NCI-H460 (cell line): ENCODE data around the gene EHD1. TPM values are rescaled to one million over a fixed set of nuclear protein-coding genes. Genes with fewer than 3 reads are reported as not detected.

ENCODE experiments used
- DNase-seq: peaks from one replicate; pipeline ENCODE4 v3.0.0-alpha.2; 2016; ENCODE audit warnings: low read depth; ENCODE audit errors: extremely low read depth
- total RNA-seq: library from RNA; depleted of rRNA; stranded (reverse); fragments of >200 nt; shearing (Covaris generic); gene quantifications from 2 replicates; pipeline ENCODE4 v1.2.3, GENCODE V29; 2014

EHD1 gene
- total RNA-seq, 1 experiment from 2014 or later = 20.5 TPM

GRCh38 chr11:64875369-64876228 is 2.8 kb downstream of the EHD1 start:
- DNase-seq = no peak

DNA sequence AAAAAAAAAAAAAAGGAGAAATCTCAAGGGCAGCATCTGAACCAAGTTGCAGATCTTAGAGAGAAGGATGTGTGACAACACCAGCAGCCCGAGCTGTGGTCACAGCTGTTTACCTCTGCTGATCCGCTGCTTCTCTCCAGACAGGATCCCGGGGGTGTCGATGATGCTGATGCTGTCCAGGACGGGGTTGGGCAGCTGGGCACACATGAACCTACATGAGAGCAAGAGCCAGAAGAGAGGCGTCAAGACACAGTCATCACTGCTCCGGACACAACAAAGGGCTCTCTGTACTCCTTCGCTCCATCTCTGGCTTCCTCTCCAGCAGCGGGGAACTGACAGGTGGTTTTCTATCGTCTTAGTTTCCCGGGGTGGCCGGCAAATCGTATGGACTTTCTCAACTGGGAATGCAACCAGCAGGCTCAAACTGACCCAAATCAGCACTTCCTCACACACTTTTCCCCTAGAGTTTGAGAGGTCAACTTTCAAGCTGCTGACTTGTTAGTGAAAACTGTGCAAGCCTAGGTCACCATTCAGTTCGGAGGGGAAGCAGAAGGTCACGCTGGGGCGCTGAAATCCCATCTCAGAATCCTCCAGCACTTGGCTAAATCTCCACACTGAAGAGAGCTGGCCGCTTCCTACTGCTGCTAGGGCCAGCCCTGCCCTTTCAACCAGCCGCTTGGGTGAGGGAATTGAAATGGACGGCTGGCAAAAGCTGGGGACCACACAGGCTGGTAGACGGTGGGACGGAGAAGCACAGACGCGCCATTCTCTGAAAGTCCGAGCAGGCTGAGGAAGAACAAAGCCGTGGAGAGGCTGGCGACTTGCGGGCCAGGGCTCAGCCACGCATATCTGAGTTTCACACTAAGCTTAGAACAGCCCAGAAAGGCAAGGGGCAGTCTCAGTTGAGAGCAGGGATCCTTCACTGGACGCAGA is 3.8 kb downstream of the EHD1 start:
- DNase-seq = no peak

DNA sequence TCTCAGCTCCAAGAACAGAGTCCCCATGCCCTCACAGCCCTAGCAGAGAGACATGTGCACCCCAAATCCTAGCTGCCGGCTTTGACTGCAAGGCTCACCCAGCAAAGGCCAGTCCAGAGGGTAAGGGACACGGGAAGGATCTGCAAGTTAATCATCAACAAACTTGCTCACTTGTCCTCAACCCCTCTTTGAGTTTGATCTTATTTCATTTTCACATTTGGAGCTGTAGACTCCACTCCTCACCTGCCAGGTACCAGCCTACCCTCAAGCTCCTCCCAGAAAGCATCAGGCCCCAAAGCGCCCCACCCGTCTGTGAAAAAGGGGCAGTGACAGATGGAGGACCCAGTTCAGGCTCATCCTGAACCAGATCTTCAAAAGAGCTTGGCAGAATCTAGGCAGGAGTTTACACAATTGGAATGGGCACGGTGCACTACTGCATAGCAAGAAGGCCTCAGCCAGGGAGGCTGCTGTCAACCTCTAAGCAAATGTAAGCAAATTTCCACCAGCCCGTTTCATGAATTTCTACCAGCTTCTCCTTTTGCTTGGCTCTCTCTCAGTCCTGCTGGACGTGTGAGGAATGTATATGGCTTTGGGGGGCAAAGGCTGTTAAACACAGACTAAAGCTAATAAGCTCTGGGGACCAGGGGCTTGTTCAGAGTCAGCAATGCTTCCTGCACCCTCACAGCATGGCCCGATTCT is 5.5 kb downstream of the EHD1 start:
- no peak for DNase-seq

DNA sequence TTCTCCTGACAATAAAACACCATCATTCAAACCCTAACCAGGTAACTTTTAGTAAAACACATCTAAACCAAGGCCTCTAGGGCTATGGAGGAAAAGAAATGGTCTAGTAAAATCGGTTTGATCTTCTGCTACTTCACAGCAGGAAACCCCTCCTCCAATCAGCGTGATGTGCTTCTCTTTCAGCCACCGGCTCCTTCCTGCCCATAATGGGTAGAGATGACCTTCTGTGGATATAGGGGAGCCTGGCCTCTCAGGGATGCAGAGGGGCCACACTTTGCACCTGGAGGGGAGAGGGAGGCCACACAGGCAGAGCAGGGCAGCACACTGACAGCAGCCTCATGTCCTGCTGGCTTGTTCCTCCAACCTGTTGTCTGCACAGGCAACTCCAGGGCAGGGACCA is 6.9 kb downstream of the EHD1 start:
- DNase-seq = no peak

DNA sequence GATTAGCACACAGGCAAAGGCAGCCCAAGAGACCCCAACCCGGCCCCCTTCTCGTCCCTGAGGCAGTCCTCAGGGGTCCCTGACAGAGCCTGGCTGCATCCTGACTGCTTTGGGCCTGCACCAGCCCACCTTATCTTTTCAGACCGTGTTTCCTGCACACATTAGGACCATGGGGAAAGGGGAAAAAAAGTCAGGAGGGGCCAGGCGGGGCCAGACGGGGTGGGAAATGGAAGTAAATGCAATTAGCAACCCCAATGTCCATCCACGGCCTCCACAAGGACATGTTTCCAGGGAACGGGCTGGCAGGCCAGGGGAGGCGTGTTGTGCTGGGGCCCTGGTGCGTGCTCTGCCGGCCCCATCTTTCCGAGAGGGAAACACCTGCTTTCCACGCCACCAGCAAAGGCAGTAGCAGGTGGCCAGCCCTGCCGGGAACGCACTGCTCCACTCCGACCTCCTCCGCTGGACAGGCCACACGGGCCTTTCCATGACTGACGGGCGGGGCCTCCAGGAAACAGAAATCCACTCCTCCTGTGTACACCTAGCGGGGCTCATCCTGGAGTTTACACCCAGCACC is 7.4 kb downstream of the EHD1 start:
- DNase-seq = no peak

DNA sequence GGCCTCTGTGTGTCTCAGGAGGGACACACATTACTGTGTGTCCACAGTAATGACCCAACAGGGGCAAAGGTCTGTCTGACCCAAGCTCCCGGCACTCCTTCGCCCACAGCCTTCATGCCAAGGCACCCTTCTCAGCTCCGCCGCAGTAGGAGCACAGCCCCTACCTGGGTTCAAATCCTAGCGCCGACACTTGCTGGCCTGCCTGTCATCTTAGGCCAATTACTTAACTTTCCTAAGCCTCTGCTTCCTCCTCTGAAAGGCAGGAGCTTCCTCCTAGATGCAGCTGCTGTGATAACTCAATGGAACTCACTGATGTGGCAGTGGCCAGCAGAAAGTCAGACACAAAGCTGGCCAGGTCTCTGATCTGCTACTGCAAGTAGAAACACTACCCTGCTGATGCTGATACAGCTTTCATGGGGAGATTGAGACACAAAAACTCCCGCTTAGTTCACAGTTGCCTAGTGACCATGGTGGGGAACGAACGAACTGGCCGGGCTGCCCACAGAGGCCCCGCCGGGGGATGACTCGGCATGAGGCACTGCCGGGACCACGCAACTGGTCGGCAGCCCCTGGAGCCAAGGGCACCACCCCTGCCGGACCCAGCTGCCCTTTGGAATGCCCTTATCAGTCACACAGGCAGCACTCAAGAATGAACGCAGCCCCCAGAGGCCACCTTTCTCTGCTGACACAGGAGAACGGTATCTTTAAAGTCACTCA is 8.1 kb downstream of the EHD1 start:
- DNase-seq = no peak

DNA sequence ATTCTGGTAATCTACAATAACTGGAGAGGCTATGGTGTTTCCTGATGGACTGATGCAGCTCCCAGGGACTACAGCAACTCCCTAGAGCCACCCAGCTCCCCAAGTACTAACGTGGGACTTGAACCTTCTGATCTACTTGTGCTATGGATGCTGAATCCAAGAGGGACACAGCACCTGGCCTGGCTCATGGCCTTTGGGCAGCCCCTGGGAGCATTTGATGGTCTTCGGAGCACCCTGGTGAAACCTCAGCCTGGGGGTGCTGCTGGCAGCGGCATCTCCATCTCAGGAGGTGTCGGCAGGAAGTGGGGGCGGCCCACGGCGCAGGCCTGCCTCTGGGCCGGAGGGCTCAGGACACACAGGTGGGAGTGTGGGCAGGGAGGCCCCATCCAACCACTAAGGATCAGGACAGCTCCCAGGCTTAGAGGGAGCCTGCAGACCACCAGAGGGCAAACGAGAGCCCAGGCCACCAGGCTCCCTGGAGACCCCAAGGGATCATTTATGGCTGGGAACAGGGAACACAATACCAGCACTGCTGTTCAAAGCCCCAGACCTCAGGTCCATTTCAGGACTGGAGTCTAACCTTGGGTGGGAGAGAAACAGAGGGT is 8.7 kb downstream of the EHD1 start:
- no peak for DNase-seq

DNA sequence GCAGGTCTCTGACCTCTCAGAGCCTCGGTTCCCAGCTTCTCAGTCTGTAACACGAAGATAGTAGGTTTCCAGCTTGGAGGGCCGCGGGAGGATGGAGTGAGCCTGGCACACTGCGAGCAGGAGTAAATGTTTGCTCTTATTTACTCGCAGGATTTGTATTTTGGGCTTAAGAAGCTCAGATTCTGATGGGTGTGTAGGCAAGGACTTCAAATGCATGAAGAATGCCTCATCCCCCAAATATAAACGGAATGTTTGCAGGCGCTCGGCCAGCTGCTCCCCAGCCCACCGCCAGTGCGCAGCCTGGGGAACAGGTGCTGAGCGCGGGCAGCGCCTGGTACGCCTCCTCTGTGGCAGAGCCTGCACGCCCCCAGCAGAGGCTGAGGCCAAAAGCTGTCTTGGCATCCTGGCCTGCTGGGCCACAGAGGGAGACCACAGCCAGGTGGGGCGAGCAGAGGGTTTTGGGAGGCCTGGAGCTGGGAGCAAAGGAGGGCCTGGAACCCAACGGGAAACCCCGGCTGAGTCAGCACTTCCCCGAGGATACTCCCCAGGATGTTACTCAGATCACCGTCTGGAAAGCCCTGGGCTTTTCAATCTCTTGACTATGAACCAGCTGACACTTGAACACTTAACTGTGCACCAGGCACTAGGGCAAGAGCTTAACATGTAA is 9.4 kb downstream of the EHD1 start:
- no peak for DNase-seq

GRCh38 chr11:64867748-64868462 is 10.5 kb downstream of the EHD1 start:
- no peak for DNase-seq

DNA sequence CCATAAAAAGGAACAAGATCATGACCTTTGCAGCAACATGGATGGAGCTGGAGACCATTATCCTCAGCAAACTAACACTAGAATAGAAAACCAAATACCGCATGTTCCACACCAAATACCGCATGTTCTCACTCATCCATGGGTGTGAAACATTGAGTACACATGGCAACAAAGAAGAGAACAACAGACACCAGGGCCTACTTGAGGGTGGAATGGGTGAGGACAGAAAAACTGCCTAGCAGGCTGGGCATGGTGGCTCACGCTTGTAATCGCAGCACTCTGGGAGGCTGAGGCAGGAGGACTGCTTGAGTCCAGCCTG is 12.3 kb downstream of the EHD1 start:
- no peak for DNase-seq

DNA sequence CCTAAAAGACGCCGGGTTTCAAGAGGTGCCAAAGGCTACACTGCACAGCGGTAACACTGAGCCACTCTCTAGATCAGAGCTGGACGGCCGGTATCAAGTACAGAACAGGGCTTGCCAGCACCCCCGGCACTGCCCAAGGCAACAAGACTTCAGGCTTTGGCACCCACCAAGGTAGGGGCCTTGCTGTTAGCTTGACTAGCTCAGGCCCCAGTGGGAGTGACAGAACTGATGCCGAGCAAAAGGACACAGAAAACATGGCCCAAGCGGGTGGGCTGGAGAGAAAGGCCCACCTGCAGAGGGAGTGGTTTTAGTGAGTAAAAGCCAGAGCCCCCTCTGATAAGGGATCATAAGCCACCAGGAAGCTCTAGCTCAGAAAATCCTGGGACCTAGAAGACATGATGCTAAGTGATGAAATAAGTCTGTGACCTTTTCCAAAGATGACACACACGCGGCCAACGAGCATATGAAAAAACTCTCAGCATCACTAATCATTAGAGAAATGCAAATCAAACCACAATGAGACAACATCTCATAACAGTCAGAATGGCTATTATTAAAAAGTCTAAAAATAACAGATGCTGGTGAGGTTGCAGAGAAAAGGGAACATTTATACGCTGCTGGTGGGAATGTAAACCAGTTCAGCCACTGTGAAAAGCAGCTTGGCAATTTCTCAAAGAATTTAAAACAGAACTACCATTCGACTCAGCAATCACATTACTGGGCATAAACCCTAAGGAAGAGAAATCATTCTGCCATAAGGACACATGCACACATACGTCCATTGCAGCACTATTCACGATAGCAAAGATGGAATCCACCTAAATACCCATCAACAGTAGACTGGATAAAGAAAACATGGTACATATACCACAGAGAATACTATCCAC is 12.9 kb downstream of the EHD1 start:
- no peak for DNase-seq

GRCh38 chr11:64864473-64865285 is 13.7 kb downstream of the EHD1 start:
- no peak for DNase-seq

- no peak for DNase-seq
These were observed 14.3 kb downstream of the EHD1 start for GRCh38 chr11:64864135-64864472.

GRCh38 chr11:64863391-64864060 is 14.9 kb downstream of the EHD1 start:
- DNase-seq = no peak

DNA sequence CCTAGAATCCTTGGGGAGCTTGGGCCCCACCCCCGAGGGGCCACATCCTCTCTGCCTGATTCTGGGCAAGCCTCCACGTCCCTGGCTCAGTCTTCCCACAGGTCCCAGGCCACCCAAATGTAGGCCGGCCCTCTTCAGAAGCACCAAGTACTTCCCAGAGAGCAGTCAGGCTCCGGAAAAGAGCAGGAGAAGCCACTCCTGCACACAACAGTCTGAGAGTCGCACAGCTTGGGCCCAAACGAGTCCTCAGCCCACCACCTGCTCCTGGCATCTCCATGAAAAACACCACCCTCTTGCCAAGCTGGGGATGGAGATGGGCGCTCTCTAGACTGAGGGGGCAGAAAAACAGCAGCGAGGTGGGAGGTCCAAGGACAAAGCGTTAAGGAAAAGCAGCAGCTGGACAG is 15.4 kb downstream of the EHD1 start:
- no peak for DNase-seq

DNA sequence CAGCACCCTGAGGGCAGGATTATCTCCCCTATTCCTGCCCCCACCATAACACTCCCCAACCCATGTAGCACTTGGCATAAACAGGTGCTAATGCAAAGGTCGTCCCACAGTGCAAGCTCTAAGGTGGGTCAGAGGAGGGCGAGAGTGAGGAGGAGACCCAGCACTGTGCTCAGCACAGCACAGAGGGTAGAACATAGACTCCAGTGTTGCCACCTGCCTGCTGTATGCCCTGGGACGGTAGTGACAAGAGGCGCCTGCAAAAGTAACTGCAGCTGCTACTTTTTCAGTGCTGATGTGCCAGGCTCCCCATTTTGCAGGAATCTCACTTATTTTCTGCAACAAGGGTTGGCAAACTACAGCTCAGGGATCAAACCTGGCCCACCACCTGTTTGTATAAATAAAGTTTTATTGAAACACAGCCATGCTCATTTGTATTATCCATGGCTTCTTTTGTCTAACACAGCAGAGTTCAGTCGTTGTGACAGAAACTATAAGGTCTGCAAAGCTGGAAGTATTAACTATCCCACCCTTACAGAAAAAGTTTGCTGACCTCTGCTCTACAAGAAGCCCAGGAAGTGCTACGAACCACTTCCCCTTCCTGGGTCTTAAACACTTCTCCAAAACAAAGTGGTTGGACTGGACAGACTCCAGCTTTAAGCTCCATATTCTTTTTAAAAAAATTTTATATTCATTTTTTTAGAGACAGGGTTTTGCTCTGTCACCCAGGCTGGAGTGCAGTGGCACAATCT is 17.0 kb downstream of the EHD1 start:
- no peak for DNase-seq
